T-helper 2 cell treated with Interferon-gamma antibody and Interleukin-4, amounts not matched to agents 5 μg/mL and 100 μg/mL, for 36 hours (primary cell): ENCODE measurements around the gene CHST13.
"Not testable (repeated sequence)": the region's sequence is repeated elsewhere in the genome, so short reads cannot be mapped to it uniquely, and the experiment has no call there.

Experiments used
- DNase-seq: peaks from one replicate; pipeline ENCODE4 v3.0.0; 2021; ENCODE audit warnings: low spot score
- H3K27ac Mint-ChIP-seq: one replicate; pipeline ENCODE4 v1.8.0; 2021; ENCODE audit warnings: mild to moderate bottlenecking, mixed read lengths
- H3K27me3 Mint-ChIP-seq: one replicate; pipeline ENCODE4 v1.8.0; 2021; ENCODE audit warnings: low read depth, mixed read lengths
- H3K36me3 Mint-ChIP-seq: one replicate; pipeline ENCODE4 v1.8.0; 2021; ENCODE audit warnings: low read depth, mixed read lengths
- H3K4me1 Mint-ChIP-seq: one replicate; pipeline ENCODE4 v1.8.0; 2021; ENCODE audit warnings: low read depth, mixed read lengths
- H3K4me3 Mint-ChIP-seq: one replicate; pipeline ENCODE4 v1.8.0; 2022; ENCODE audit warnings: mild to moderate bottlenecking, moderate library complexity, mixed read lengths
- H3K9me3 Mint-ChIP-seq: one replicate; pipeline ENCODE4 v1.8.0; 2021; ENCODE audit warnings: mixed read lengths

Gene CHST13

GRCh38 chr3:126530171-126531050, 6.5 kb downstream of the CHST13 start:
- Mint-ChIP-seq H3K4me1 (no peaks in the 10 kb centered on the region), H3K4me3 (no peak overlapping the region), H3K27me3 (peaks cover 8% of the 10 kb centered on the region), H3K9me3 (no peaks in the 10 kb centered on the region), H3K36me3 (no peaks in the 10 kb centered on the region), H3K27ac (no peak overlapping the region)
- no peak for DNase-seq

- H3K27me3 Mint-ChIP-seq = peaks cover 8% of the 10 kb centered on the region
- no peaks in the 10 kb centered on the region for H3K4me1 Mint-ChIP-seq
- H3K9me3 Mint-ChIP-seq = no peaks in the 10 kb centered on the region
- H3K4me3 Mint-ChIP-seq = no peak overlapping the region
- DNase-seq = no peak
- no peaks in the 10 kb centered on the region for H3K36me3 Mint-ChIP-seq
- H3K27ac Mint-ChIP-seq = no peak overlapping the region
Observed at GRCh38 chr3:126531051-126531330, 7.0 kb downstream of the CHST13 start.

- Mint-ChIP-seq H3K36me3 (no peaks in the 10 kb centered on the region), H3K9me3 (no peaks in the 10 kb centered on the region), H3K4me3 (no peak overlapping the region), H3K4me1 (no peaks in the 10 kb centered on the region), H3K27ac (no peak overlapping the region), H3K27me3 (peaks cover 8% of the 10 kb centered on the region)
- no peak for DNase-seq
Observed at GRCh38 chr3:126533506-126533905, 9.6 kb downstream of the CHST13 start.

GRCh38 chr3:126534716-126535115, 10.8 kb downstream of the CHST13 start:
- not testable (repeated sequence) for DNase-seq

GRCh38 chr3:126535636-126536035, 11.7 kb downstream of the CHST13 start:
- Mint-ChIP-seq H3K36me3 (no peaks in the 10 kb centered on the region), H3K27ac (no peak overlapping the region), H3K4me3 (no peak overlapping the region), H3K9me3 (no peaks in the 10 kb centered on the region), H3K4me1 (peaks cover 1% of the 10 kb centered on the region), H3K27me3 (peaks cover 8% of the 10 kb centered on the region)
- DNase-seq = no peak

More at GRCh38 chr3:126534716-126535115, 10.8 kb downstream of the CHST13 start:
- H3K4me3 Mint-ChIP-seq, H3K4me1 Mint-ChIP-seq, H3K36me3 Mint-ChIP-seq, H3K9me3 Mint-ChIP-seq, H3K27ac Mint-ChIP-seq, H3K27me3 Mint-ChIP-seq: not testable (repeated sequence)

GRCh38 chr3:126536126-126536525, 12.2 kb downstream of the CHST13 start:
- Mint-ChIP-seq H3K4me1 (peaks cover 4% of the 10 kb centered on the region), H3K27ac (no peak overlapping the region), H3K4me3 (no peak overlapping the region), H3K27me3 (peaks cover 8% of the 10 kb centered on the region), H3K9me3 (no peaks in the 10 kb centered on the region), H3K36me3 (no peaks in the 10 kb centered on the region)
- DNase-seq = no peak

GRCh38 chr3:126537116-126537729, 13.3 kb downstream of the CHST13 start:
- no peak for DNase-seq
- no peak overlapping the region for H3K27ac Mint-ChIP-seq
- no peaks in the 10 kb centered on the region for H3K9me3 Mint-ChIP-seq
- peaks cover 4% of the 10 kb centered on the region for H3K4me1 Mint-ChIP-seq
- no peaks in the 10 kb centered on the region for H3K36me3 Mint-ChIP-seq
- H3K4me3 Mint-ChIP-seq = no peak overlapping the region
- peaks cover 7% of the 10 kb centered on the region for H3K27me3 Mint-ChIP-seq

GRCh38 chr3:126537730-126538281, 13.9 kb downstream of the CHST13 start:
- DNase-seq = no peak
- Mint-ChIP-seq H3K4me3 (no peak overlapping the region), H3K27me3 (peaks cover 5% of the 10 kb centered on the region), H3K36me3 (no peaks in the 10 kb centered on the region), H3K9me3 (no peaks in the 10 kb centered on the region), H3K27ac (no peak overlapping the region), H3K4me1 (peaks cover 4% of the 10 kb centered on the region)

GRCh38 chr3:126538316-126538715, 14.4 kb downstream of the CHST13 start:
- Mint-ChIP-seq H3K27me3 (peaks cover 4% of the 10 kb centered on the region), H3K4me1 (peaks cover 4% of the 10 kb centered on the region), H3K9me3 (no peaks in the 10 kb centered on the region)

GRCh38 chr3:126538966-126539365, 15.0 kb downstream of the CHST13 start:
- Mint-ChIP-seq H3K9me3 (no peaks in the 10 kb centered on the region), H3K27me3 (no peaks in the 10 kb centered on the region), H3K27ac (no peak overlapping the region), H3K36me3 (no peaks in the 10 kb centered on the region), H3K4me1 (peaks cover 4% of the 10 kb centered on the region), H3K4me3 (no peak overlapping the region)
- no peak for DNase-seq

More at GRCh38 chr3:126538316-126538715, 14.4 kb downstream of the CHST13 start:
- no peak for DNase-seq
- Mint-ChIP-seq H3K36me3 (no peaks in the 10 kb centered on the region), H3K27ac (no peak overlapping the region), H3K4me3 (no peak overlapping the region)

GRCh38 chr3:126539558-126540250, 15.7 kb downstream of the CHST13 start:
- no peak overlapping the region for H3K4me3 Mint-ChIP-seq
- no peaks in the 10 kb centered on the region for H3K9me3 Mint-ChIP-seq
- no peaks in the 10 kb centered on the region for H3K36me3 Mint-ChIP-seq
- no peaks in the 10 kb centered on the region for H3K27me3 Mint-ChIP-seq
- H3K4me1 Mint-ChIP-seq = peaks cover 4% of the 10 kb centered on the region
- no peak for DNase-seq
- H3K27ac Mint-ChIP-seq = no peak overlapping the region

- no peaks in the 10 kb centered on the region for H3K36me3 Mint-ChIP-seq
- H3K9me3 Mint-ChIP-seq = no peaks in the 10 kb centered on the region
- H3K27me3 Mint-ChIP-seq = no peaks in the 10 kb centered on the region
- H3K4me3 Mint-ChIP-seq = no peak overlapping the region
- no peak overlapping the region for H3K27ac Mint-ChIP-seq
- H3K4me1 Mint-ChIP-seq = peaks cover 4% of the 10 kb centered on the region
- no peak for DNase-seq
Observed at GRCh38 chr3:126540342-126540849, 16.4 kb downstream of the CHST13 start.

- Mint-ChIP-seq H3K27ac (no peak overlapping the region), H3K9me3 (no peaks in the 10 kb centered on the region), H3K27me3 (no peaks in the 10 kb centered on the region), H3K4me3 (no peak overlapping the region), H3K4me1 (peaks cover 4% of the 10 kb centered on the region), H3K36me3 (no peaks in the 10 kb centered on the region)
- no peak for DNase-seq
Observed at GRCh38 chr3:126540951-126541627, 17.1 kb downstream of the CHST13 start.
